Spinal cord (tissue), 10 donors: ENCODE data around the gene CDC42EP2. TPM values are rescaled to one million over a fixed set of nuclear protein-coding genes. Genes with fewer than 3 reads are reported as not detected.
A peak's percentile ranks its signal among the peaks of the same experiment; 100 is the strongest.

Source experiments
- DNase-seq, 6 donors: peaks; one replicate each; pipeline versions ENCODE4 v3.0.0 to v3.0.0-alpha.2; 2013 to 2015; ENCODE audit warnings: low spot score in 6 of 6, low read depth in 4 of 6
- H3K27ac ChIP-seq: one replicate; pipeline ENCODE4 v1.5.1; 2013; ENCODE audit warnings: low read depth, low read length, control low read depth
- H3K27me3 ChIP-seq: one replicate; pipeline ENCODE4 v1.6.1; 2013; ENCODE audit warnings: low read length; ENCODE audit not compliant: control insufficient read depth, insufficient read depth
- H3K36me3 ChIP-seq: one replicate; pipeline ENCODE4 v1.6.1; 2013; ENCODE audit warnings: low read length; ENCODE audit not compliant: control insufficient read depth, insufficient read depth
- H3K4me1 ChIP-seq: one replicate; pipeline ENCODE4 v1.6.1; 2013; ENCODE audit warnings: low read length; ENCODE audit not compliant: control insufficient read depth, insufficient read depth
- H3K4me3 ChIP-seq: one replicate; pipeline ENCODE4 v1.5.1; 2013; ENCODE audit warnings: low read depth, low read length, control low read depth
- H3K9me3 ChIP-seq: one replicate; pipeline ENCODE4 v1.6.1; 2013; ENCODE audit warnings: low read length; ENCODE audit not compliant: control insufficient read depth, insufficient read depth
- WGBS: methylation state at CpG from one replicate; pipeline ENCODE4 v1.1.5; 2013; ENCODE audit warnings: missing lambda C conversion rate; ENCODE audit not compliant: insufficient coverage; 5-methylcytosine and 5-hydroxymethylcytosine counted together
- long read RNA-seq, 4 donors: transcript quantifications; one replicate each; lab custom pipeline, GENCODE V29; 2026
- polyA plus RNA-seq, 2 donors: library from polyadenylated mRNA; unstranded; fragments of 120-200 nt; gene quantifications; one replicate each; pipeline ENCODE4 v1.2.1, GENCODE V29; 2013; ENCODE audit not compliant: insufficient read length in 2 of 2
- total RNA-seq, 2 donors: library from RNA; depleted of rRNA in 1 of 2; stranded (reverse); fragments of 120-200 nt in 1 of 2; fragments of >200 nt in 1 of 2; gene quantifications; one replicate each; pipeline versions ENCODE4 v1.2.3 to v1.2.4, GENCODE V29; 2013 to 2014
- donor health status: healthy.

CDC42EP2 gene
- total RNA-seq (1 to 10 TPM; 5.7 to 8.5 TPM), polyA plus RNA-seq (1 to 10 TPM; 5.7 to 10.0 TPM)
- long read RNA-seq, donor 1, partial matches to known transcripts, result 0 of 2 reads
- long read RNA-seq, donor 1, other reads (novel, unspliced or antisense), result 0 of 2 reads
- long read RNA-seq, donor 2, partial matches to known transcripts, result 0 of 1 reads
- long read RNA-seq, donor 2, other reads (novel, unspliced or antisense), result 0 of 1 reads
- long read RNA-seq, donor 3, transcript CDC42EP2-201 (2 exons, 2,023 nt), result major isoform, 5 of 5 reads
- long read RNA-seq, donor 3, partial matches to known transcripts, result 0 of 5 reads
- long read RNA-seq, donor 3, other reads (novel, unspliced or antisense), result 0 of 5 reads
- long read RNA-seq, donor 4, transcript CDC42EP2-201 (2 exons, 2,023 nt), result major isoform, 6 of 6 reads
- long read RNA-seq, donor 4, partial matches to known transcripts, result 0 of 6 reads
- long read RNA-seq, donor 4, other reads (novel, unspliced or antisense), result 0 of 6 reads

- Histone ChIP-seq H3K27ac (peak within 1 kb of the TSS; percentile 79), H3K27me3 (no peaks in the 10 kb centered on the region), H3K4me3 (peak within 1 kb of the TSS; percentile 80), H3K9me3 (no peaks in the 10 kb centered on the region), H3K4me1 (peaks cover 59% of the 10 kb centered on the region), H3K36me3 (no peaks in the 10 kb centered on the region)
- DNase-seq, result peak in 3 of 6 donors; percentile 67 to 90 (median 84)
- under 1% methylated on average over 74 of the region's 74 CpGs for WGBS
Observed at GRCh38 chr11:65314501-65315203, at the start of gene CDC42EP2. Gene CDC42EP2 (plus strand): TSS chr11:65314866. CDS start chr11:65320899, 6,033 bp downstream.

GRCh38 chr11:65266210-65266609 lies 48.5 kb upstream of the CDC42EP2 start:
- no peaks in the 10 kb centered on the region for H3K27me3 ChIP-seq
- DNase-seq, result no peak
- peaks cover 11% of the 10 kb centered on the region for H3K4me1 ChIP-seq
- H3K27ac ChIP-seq, result no peak overlapping the region
- peaks cover 14% of the 10 kb centered on the region for H3K36me3 ChIP-seq
- 100% methylated on average over 1 of the region's 2 CpGs for WGBS
- H3K9me3 ChIP-seq, result no peaks in the 10 kb centered on the region
- no peak overlapping the region for H3K4me3 ChIP-seq

- no peaks in the 10 kb centered on the region for H3K27me3 ChIP-seq
- H3K36me3 ChIP-seq, result peaks cover 13% of the 10 kb centered on the region
- peak overlapping the region; percentile 40 for H3K27ac ChIP-seq
- no peaks in the 10 kb centered on the region for H3K4me1 ChIP-seq
- no peaks in the 10 kb centered on the region for H3K9me3 ChIP-seq
- peak in 4 of 6 donors; percentile 68 to 92 (median 78) for DNase-seq
- 60% methylated on average over 2 of the region's 6 CpGs for WGBS
- H3K4me3 ChIP-seq, result peak overlapping the region; percentile 10
Observed at GRCh38 chr11:65274735-65275682, 39.7 kb upstream of the CDC42EP2 start.

- DNase-seq, result no peak
- Histone ChIP-seq H3K36me3 (peaks cover 7% of the 10 kb centered on the region), H3K27ac (no peak overlapping the region), H3K4me1 (no peaks in the 10 kb centered on the region), H3K27me3 (no peaks in the 10 kb centered on the region), H3K4me3 (no peak overlapping the region), H3K9me3 (no peaks in the 10 kb centered on the region)
- 100% methylated on average over 2 of the region's 4 CpGs for WGBS
Observed at GRCh38 chr11:65275906-65276305, 38.8 kb upstream of the CDC42EP2 start.

- Histone ChIP-seq H3K4me3 (no peak overlapping the region), H3K9me3 (no peaks in the 10 kb centered on the region), H3K36me3 (peaks cover 9% of the 10 kb centered on the region), H3K4me1 (no peaks in the 10 kb centered on the region), H3K27ac (no peak overlapping the region), H3K27me3 (no peaks in the 10 kb centered on the region)
- WGBS, result 73% methylated on average over 3 of the region's 5 CpGs
- peak in 1 of 6 donors; percentile 92 for DNase-seq
Observed at GRCh38 chr11:65277631-65278277, 36.9 kb upstream of the CDC42EP2 start.

- Histone ChIP-seq H3K36me3 (peaks cover 10% of the 10 kb centered on the region), H3K4me1 (no peaks in the 10 kb centered on the region), H3K9me3 (no peaks in the 10 kb centered on the region), H3K27ac (no peak overlapping the region), H3K27me3 (no peaks in the 10 kb centered on the region), H3K4me3 (no peak overlapping the region)
- DNase-seq, result no peak
- WGBS, result 73% methylated on average over 2 of the region's 2 CpGs
Observed at GRCh38 chr11:65278356-65278755, 36.3 kb upstream of the CDC42EP2 start.

GRCh38 chr11:65279279-65279678 lies 35.4 kb upstream of the CDC42EP2 start:
- Histone ChIP-seq H3K4me3 (no peak overlapping the region), H3K27me3 (no peaks in the 10 kb centered on the region), H3K36me3 (peaks cover 11% of the 10 kb centered on the region), H3K9me3 (no peaks in the 10 kb centered on the region), H3K4me1 (no peaks in the 10 kb centered on the region), H3K27ac (no peak overlapping the region)
- 100% methylated on average over 1 of the region's 4 CpGs for WGBS
- no peak for DNase-seq

- Histone ChIP-seq H3K36me3 (peaks cover 15% of the 10 kb centered on the region), H3K9me3 (no peaks in the 10 kb centered on the region), H3K27me3 (no peaks in the 10 kb centered on the region), H3K4me1 (no peaks in the 10 kb centered on the region), H3K4me3 (no peak overlapping the region), H3K27ac (no peak overlapping the region)
- DNase-seq, result no peak
- WGBS, result 100% methylated on average over 1 of the region's 5 CpGs
Observed at GRCh38 chr11:65279741-65280440, 34.8 kb upstream of the CDC42EP2 start.
